ENCODE results near the gene VAV2.

- no peak for TF ChIP-seq ZNF565 (CRISPR knock-in tag; conservative IDR thresholded peaks at IDR 0.05; ENCODE audit: low read depth)
- no peak for TF ChIP-seq PATZ1 (CRISPR knock-in tag; IDR thresholded peaks at IDR 0.05; ENCODE audit: borderline replicate concordance)
- no peak for TF ChIP-seq POU6F1 (CRISPR knock-in tag; IDR thresholded peaks at IDR 0.05; ENCODE audit: borderline replicate concordance, low read depth)
- TF ChIP-seq RARB (CRISPR knock-in tag; IDR thresholded peaks at IDR 0.05): no peak
- TF ChIP-seq ARNTL (CRISPR knock-in tag; IDR thresholded peaks at IDR 0.05; ENCODE audit: borderline replicate concordance, low read depth): no peak
- TF ChIP-seq SNAI2 (CRISPR knock-in tag; IDR thresholded peaks at IDR 0.05): no peak
- TF ChIP-seq ZNF70 (CRISPR knock-in tag; IDR thresholded peaks at IDR 0.05): no peak
- no peak for TF ChIP-seq OSR1 (CRISPR knock-in tag; IDR thresholded peaks at IDR 0.05)
- TF ChIP-seq ZNF8 (CRISPR knock-in tag; IDR thresholded peaks at IDR 0.05): no peak
- no peak for TF ChIP-seq GLIS3 (CRISPR knock-in tag; IDR thresholded peaks at IDR 0.05)
- TF ChIP-seq ZFP3 (CRISPR knock-in tag; IDR thresholded peaks at IDR 0.05): no peak
Observed at GRCh38 chr9:133978226-133978898, 13.8 kb downstream of the VAV2 start.
